HG03354 (cell line): ENCODE results near the gene CEND1.

Source experiments
- ATAC-seq: cut with Tn5 transposase; IDR thresholded peaks from one replicate; pipeline ENCODE4 v1.9.1; 2021; ENCODE audit warnings: mild to moderate bottlenecking; ENCODE audit not compliant: unreplicated experiment, poor library complexity, severe bottlenecking

CEND1 gene

GRCh38 chr11:789943-790342, at the start of gene CEND1:
Gene CEND1, minus strand, starts transcription at chr11:790090. Its CDS starts 1,514 bp downstream, at chr11:788576.
- no peak for ATAC-seq

- ATAC-seq, result no peak
Measured at GRCh38 chr11:839280-839623, 49.4 kb upstream of the CEND1 start.

DNA sequence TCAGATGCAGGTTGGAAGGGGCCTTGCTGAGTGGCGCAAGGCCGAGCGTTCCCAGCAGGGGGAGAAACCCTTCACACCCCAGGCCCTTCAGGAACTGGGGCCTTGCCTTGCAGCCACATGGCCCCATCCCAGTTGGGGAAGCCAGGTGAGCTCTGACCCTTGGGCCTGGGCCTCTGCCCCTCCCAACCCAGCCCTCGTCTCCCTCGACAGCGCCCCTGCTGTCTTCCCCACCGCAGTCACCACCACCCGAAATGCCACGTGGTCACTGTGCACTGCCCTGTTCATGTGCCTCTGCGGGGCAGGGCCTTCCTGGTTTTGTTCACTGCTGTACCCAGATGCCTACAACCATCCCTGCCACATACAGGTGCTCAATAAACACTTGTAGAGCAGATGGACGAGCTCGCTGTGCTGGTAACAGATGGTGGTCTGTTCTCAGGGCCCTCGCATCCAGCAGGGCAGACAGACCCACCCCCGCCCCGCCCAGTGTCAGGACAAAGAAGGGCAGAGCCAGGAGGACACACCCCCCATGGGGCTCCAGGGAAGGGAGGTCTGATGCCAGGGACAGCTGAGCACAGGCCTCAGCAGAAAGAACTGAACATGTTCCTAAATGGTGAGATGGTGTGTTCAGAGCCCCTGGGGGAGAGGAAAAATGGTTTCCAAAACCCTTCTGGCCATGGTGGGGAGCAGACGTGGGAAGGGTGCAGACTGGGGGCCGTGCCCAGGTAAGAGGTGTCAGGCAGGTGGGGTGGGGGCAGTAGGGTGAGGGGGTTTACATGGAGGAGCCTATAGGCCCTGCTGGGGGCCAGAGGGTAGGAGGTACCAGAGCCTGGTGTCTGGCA, 48.8 kb upstream of the CEND1 start:
- ATAC-seq, result no peak

- no peak for ATAC-seq
Measured at GRCh38 chr11:837990-838307, 48.1 kb upstream of the CEND1 start.

DNA sequence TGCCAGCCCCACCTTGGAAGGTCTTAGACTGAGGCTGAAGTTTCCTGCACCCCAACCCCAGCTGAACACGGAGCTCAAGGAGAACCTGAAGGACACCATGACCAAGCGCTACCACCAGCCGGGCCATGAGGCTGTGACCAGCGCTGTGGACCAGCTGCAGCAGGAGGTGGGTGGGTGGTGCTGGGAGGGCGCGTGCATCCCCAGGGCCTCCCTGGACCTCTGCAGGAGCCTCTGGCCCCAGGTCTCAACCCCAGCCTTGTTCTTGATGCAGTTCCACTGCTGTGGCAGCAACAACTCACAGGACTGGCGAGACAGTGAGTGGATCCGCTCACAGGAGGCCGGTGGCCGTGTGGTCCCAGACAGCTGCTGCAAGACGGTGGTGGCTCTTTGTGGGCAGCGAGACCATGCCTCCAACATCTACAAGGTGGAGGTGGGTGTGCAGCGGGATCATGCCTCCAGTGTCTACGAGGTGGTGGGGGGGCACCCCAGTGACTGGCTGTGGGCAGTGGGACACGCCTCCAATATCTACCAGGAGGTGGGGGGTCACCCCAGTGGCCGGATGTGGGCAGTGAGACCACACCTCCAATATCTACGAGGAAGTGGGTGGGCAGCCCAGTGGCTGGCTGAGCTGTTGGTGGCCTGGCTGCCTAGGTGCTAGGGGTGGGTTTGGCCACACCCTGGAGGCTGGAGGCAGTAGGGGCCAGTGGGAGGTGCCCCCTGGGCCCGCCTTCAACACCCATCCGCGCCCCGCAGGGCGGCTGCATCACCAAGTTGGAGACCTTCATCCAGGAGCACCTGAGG, 47.5 kb upstream of the CEND1 start:
- ATAC-seq, result no peak

GRCh38 chr11:836700-837099, 46.8 kb upstream of the CEND1 start:
- no peak for ATAC-seq

- no peak for ATAC-seq
Measured at GRCh38 chr11:836274-836673, 46.4 kb upstream of the CEND1 start.

- no peak for ATAC-seq
Measured at GRCh38 chr11:834371-835316, 44.8 kb upstream of the CEND1 start.

DNA sequence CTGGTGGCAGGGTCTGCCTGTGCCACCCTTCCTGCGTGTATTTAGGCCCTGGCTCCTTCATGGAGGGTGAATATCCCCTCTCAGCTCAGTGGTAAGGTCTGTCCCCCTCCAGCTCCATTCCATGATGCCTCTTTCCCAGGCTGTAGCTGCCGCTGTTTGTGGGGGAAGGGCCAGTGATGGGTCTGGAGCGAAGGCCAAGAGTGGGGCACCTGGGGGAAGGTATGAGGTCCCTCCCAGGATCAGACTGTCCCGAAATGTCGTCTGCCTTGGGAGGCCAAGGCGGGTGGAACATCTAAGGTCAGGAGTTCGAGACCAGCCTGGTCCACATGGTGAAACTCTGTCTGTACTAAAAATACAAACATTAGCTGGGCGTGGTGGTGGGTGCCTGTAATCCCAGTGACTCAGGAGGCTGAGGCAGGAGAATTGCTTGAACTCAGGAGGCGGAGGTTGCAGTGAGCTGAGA, 44.0 kb upstream of the CEND1 start:
- no peak for ATAC-seq

DNA sequence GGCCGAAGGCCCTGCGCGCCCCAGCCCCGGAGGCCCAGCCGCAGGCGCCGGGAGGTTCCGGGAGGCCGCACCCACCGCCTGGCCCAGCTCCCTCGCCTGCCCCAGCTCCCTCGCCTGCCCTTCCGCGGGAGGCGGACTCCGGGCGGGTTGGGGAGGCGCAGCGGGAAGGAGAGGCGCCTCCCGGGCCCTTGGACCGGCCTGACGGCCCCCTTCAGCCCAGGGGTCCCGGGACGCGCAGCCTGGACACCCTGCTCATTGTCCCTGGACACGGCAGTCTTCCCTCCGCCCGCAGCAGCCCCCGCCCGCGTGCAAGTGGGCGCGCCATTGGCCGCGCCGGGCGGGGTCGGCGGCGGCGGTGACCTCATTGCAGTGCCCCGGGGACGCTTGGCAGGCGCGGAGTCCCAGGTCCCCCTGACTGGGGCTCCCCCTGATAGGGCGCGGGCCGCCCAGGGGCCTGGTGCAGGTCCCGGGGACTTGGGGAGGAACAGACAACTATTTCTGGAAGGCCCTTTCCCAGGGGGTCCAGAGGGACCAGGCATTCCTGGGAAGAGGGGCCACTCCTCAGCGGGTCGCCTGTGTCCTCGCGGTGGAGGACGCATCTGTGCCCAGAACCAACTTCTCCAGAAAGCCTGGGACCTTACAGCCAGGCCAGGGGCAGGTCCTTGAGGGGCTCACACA, 43.4 kb upstream of the CEND1 start:
- no peak for ATAC-seq

GRCh38 chr11:832529-833113, 42.7 kb upstream of the CEND1 start, which contains the start of gene CD151:
Gene CD151, plus strand, starts transcription at chr11:832952. Its CDS starts 3,118 bp downstream, at chr11:836070.
- ATAC-seq, result peak; percentile 40

DNA sequence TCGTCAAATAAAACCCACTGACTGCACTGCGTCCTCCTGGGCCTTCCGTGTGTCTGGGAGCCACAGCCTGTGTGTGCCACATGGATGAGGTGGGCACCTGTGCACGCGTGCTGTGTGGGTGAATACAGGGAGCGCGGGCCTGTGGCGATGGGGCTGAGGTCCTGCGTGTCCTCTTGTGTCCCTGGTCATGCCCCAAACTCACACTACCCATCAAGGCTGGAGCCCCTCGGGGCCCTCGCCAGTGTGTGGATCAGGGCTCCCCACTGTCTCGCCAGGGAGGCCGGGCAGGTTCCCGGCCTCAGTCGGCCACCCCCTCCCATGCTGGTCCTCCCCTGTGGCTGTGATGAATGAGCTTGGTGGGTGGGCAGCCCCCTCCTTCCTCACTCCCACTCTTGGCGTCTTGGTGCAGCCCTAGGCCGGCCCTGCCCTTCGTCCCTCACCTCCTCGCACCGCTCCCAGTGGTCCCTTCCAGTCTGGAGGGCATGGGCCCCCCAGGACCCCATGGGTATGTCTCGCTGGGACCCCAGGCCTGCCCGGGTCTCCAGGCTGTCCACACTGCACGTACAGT, 42.2 kb upstream of the CEND1 start:
- no peak for ATAC-seq

DNA sequence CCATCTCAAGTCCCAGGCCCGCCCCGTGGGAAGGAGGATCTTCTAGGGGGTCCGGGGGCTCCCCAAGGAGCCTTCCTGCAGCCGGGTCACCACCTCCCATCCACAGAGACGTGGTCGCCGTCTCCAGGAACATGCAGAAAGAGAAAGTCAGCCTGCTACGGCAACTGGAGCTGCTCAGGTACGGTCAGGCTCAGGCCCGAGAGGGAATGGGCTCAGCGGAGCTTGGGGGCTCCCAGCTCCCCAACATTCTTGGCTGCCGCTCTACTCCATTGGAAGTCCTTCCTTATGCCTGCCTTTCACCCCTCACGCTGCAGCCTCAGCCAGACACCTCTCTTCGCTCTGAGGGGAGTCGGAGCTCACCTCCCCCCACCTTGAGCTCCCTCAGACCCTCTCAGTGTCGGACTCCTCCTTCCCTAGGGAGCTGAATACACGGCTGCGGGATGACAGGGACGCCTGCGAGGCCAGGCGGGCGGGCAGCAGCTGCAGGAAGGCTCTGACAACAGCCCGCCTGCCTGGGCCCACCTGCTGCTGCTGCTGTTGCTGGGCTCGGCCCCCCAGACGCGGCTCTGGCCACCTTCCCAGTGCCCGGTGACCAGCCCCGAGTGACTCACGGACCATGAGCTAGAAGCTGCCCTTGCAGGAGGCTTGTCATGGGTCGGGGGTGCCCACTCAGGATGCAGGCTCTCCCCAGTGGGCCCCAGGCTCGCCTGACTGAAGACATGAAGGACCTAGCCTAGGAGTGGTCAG, 41.4 kb upstream of the CEND1 start:
- ATAC-seq, result no peak

DNA sequence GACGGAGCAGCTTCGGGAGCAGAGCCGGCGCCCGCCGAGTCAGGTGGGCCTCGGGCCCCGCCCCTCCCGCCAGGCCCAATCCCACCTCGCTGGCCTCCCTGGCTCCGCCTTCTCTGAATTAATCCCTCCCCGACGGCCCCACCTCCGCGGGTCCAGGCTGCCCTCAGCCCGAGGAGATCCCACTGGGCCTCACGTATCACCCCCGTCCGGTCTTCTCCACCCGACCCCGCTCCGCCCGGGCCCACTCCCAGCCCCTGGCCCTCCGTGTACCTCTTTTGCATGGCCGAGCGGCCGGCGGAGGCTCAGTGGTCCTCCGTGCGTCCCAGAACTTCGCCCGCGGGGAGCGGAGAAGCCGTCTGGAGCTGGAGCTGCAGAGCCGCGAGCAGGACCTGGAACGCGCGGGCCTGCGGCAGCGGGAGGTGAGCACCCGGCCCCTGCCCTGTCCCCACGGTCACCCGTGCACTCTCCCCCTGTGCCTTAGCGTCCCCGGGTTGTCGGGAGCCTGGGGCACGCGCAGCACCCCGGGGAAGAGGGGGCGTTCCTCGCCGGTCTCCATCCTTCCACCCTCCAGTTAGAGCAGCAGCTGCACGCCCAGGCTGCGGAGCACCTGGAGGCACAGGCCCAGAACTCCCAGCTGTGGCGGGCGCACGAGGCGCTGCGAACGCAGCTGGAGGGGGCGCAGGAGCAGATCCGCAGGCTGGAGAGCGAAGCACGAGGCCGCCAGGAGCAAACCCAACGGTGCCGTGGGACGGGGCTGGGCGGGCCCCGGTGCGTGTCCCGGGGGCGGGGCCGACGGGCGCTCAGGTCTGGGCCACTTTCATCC, 40.6 kb upstream of the CEND1 start:
- ATAC-seq, result no peak

DNA sequence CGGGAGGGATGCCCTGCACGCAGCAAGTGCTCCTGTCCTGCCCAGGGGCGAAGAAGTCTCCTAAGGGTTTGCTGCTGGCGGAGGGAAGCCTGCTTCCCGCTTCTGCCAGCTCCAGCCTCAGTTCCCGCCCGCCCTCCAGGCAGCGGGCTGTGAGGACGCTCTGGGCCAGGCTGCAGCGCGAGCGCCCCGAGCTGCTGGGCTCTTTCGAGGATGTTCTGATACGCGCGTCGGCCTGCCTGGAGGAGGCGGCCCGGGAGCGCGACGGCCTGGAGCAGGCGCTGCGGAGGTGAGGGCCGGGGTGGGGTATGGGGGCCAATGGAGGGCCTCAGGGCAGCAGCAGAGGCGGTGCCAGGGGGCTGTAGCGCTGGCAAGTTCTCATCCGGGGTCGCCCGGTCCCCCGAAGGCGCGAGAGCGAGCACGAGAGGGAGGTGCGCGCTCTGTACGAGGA, 40.0 kb upstream of the CEND1 start:
- ATAC-seq, result no peak

GRCh38 chr11:829176-829846, 39.4 kb upstream of the CEND1 start:
- ATAC-seq, result no peak
